Measurements from ENCODE around the gene TIMP2.

Gene TIMP2

DNA sequence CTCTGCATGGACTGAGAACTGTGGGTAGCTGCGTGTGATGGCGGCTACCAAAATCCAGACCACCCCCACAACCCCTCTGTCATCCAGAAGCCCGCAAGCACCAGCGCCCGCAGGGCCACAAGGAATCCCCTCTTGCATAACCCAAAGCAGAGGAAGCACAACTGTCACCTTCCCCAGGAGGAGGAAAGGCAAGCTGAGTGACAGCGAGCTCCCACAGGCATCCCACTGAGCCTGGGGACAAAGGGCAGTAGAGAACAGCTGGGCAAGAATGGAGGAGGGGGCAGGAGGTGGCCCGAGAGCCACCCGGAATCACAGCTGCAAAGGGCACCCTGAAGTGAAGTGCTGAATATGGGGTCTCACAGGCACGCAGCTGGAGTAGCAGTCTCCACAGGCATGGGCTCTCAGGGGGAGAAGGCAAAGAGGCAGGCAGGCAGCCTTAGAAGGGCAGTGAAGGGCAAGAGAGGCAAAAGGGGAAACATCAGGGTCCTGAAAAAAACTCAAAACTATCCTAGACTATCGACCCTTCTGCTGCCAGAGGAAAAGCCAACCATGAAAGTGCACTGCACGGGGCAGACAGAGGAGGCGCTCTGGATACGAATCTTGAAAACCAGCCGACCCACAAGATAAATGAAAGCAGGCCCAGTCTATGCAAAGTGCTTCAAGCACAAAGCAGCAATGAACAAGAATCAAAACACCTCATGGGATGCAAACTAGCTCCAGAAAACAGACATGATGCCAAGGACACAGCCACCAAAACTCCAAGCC, 101.7 kb downstream of the TIMP2 start:
- Histone ChIP-seq H3K9me3 (ENCODE audit: insufficient read depth, low read length) (no peaks in the 10 kb centered on the region), H3K36me3 (ENCODE audit: insufficient read depth, insufficient read length, low read length) (peaks cover 96% of the 10 kb centered on the region), H3K4me3 (ENCODE audit: insufficient read length, low read depth) (no peak overlapping the region), H3K27me3 (ENCODE audit: insufficient read depth, insufficient read length) (no peaks in the 10 kb centered on the region), H3K9ac (ENCODE audit: insufficient read length, low read depth) (no peak overlapping the region), H3K4me1 (ENCODE audit: insufficient read depth, insufficient read length) (peaks cover 5% of the 10 kb centered on the region)
- no peak for TF ChIP-seq SUZ12 (IDR thresholded peaks at IDR 0.05; ENCODE audit: extremely low read depth, insufficient read depth, insufficient read length)
- DNase-seq (ENCODE audit: low read depth, low spot score) = no peak

GRCh38 chr17:78822552-78822951, 102.6 kb downstream of the TIMP2 start:
- Histone ChIP-seq H3K36me3 (ENCODE audit: insufficient read depth, insufficient read length, low read length) (peaks cover 96% of the 10 kb centered on the region), H3K27me3 (ENCODE audit: insufficient read depth, insufficient read length) (no peaks in the 10 kb centered on the region)
- no peak for TF ChIP-seq SUZ12 (IDR thresholded peaks at IDR 0.05; ENCODE audit: extremely low read depth, insufficient read depth, insufficient read length)
- TF ChIP-seq YY1 (IDR thresholded peaks at IDR 0.05; ENCODE audit: insufficient read depth, insufficient read length) = no peak
- no peak for TF ChIP-seq ZNF274 (IDR thresholded peaks at IDR 0.05; ENCODE audit: low read depth, low read length)

DNA sequence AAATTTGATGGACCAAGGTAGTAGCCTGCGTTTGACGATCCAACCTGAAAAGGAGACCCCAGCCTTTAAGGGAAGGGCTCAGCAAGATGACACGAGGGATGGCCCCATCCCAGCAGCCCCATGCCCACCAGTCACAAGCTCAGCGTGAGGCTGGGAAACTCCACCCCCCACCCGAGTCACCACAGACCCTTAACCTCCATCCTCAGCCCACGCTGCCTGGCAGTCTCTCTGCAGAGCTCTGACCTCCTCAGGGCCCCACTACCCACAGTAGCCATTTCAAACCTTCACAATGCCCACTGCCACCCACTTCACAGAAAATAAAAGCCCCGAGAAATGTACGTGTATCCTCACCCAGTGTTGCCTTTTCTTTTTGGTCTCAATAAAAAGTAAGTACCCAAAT, 103.2 kb downstream of the TIMP2 start:
- no peaks in the 10 kb centered on the region for H3K27me3 ChIP-seq (ENCODE audit: insufficient read depth, insufficient read length)
- no peaks in the 10 kb centered on the region for H3K9me3 ChIP-seq (ENCODE audit: insufficient read depth, low read length)
- no peak overlapping the region for H3K4me3 ChIP-seq (ENCODE audit: insufficient read length, low read depth)
- TF ChIP-seq SUZ12 (IDR thresholded peaks at IDR 0.05; ENCODE audit: extremely low read depth, insufficient read depth, insufficient read length) = no peak
- no peak for TF ChIP-seq YY1 (IDR thresholded peaks at IDR 0.05; ENCODE audit: insufficient read depth, insufficient read length)
- no peak for TF ChIP-seq ZNF274 (IDR thresholded peaks at IDR 0.05; ENCODE audit: low read depth, low read length)
- H3K9ac ChIP-seq (ENCODE audit: insufficient read length, low read depth) = no peak overlapping the region
- no peak for DNase-seq (ENCODE audit: low read depth, low spot score)
- peaks cover 5% of the 10 kb centered on the region for H3K4me1 ChIP-seq (ENCODE audit: insufficient read depth, insufficient read length)
- peaks cover 96% of the 10 kb centered on the region for H3K36me3 ChIP-seq (ENCODE audit: insufficient read depth, insufficient read length, low read length)

More at GRCh38 chr17:78822552-78822951, 102.6 kb downstream of the TIMP2 start:
- no peaks in the 10 kb centered on the region for H3K9me3 ChIP-seq (ENCODE audit: insufficient read depth, low read length)
- no peak overlapping the region for H3K4me3 ChIP-seq (ENCODE audit: insufficient read length, low read depth)
- DNase-seq (ENCODE audit: low read depth, low spot score) = no peak
- H3K4me1 ChIP-seq (ENCODE audit: insufficient read depth, insufficient read length) = peaks cover 5% of the 10 kb centered on the region
- peak overlapping the region; percentile 7 for H3K9ac ChIP-seq (ENCODE audit: insufficient read length, low read depth)

DNA sequence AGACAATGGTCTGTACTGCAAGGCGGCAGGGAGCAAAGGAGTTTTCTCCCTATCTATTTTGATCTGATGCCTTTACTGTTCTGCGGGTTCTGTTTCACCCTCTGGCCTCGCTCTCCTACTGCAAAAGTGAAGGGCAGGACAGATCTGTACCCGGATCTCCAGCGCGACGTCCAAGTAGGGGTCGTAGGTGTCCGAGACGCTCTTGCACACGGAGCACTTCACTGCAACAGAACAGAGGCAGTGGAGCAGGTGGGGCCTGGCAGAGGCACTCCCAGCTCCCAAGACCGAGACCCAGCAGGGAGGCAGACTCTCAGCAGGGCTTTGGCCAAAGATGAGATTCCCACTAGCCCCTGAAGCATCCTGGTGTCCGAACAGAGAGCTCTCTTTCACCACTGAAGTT, 104.3 kb downstream of the TIMP2 start:
- H3K4me1 ChIP-seq (ENCODE audit: insufficient read depth, insufficient read length) = peaks cover 5% of the 10 kb centered on the region
- no peak for DNase-seq (ENCODE audit: low read depth, low spot score)

GRCh38 chr17:78819806-78820792, 105.1 kb downstream of the TIMP2 start:
- Histone ChIP-seq H3K4me1 (ENCODE audit: insufficient read depth, insufficient read length) (peaks cover 5% of the 10 kb centered on the region), H3K4me3 (ENCODE audit: insufficient read length, low read depth) (no peak overlapping the region), H3K9ac (ENCODE audit: insufficient read length, low read depth) (no peak overlapping the region), H3K9me3 (ENCODE audit: insufficient read depth, low read length) (no peaks in the 10 kb centered on the region), H3K27me3 (ENCODE audit: insufficient read depth, insufficient read length) (no peaks in the 10 kb centered on the region), H3K36me3 (ENCODE audit: insufficient read depth, insufficient read length, low read length) (peaks cover 92% of the 10 kb centered on the region)
- TF ChIP-seq ZNF274 (IDR thresholded peaks at IDR 0.05; ENCODE audit: low read depth, low read length) = no peak
- no peak for TF ChIP-seq SUZ12 (IDR thresholded peaks at IDR 0.05; ENCODE audit: extremely low read depth, insufficient read depth, insufficient read length)
- no peak for TF ChIP-seq YY1 (IDR thresholded peaks at IDR 0.05; ENCODE audit: insufficient read depth, insufficient read length)
- DNase-seq (ENCODE audit: low read depth, low spot score) = no peak

More for the DNA sequence above, 104.3 kb downstream of the TIMP2 start:
- no peak overlapping the region for H3K9ac ChIP-seq (ENCODE audit: insufficient read length, low read depth)
- no peak overlapping the region for H3K4me3 ChIP-seq (ENCODE audit: insufficient read length, low read depth)
- no peaks in the 10 kb centered on the region for H3K27me3 ChIP-seq (ENCODE audit: insufficient read depth, insufficient read length)
- TF ChIP-seq SUZ12 (IDR thresholded peaks at IDR 0.05; ENCODE audit: extremely low read depth, insufficient read depth, insufficient read length) = no peak
- no peak for TF ChIP-seq ZNF274 (IDR thresholded peaks at IDR 0.05; ENCODE audit: low read depth, low read length)
- peaks cover 92% of the 10 kb centered on the region for H3K36me3 ChIP-seq (ENCODE audit: insufficient read depth, insufficient read length, low read length)
- no peaks in the 10 kb centered on the region for H3K9me3 ChIP-seq (ENCODE audit: insufficient read depth, low read length)

DNA sequence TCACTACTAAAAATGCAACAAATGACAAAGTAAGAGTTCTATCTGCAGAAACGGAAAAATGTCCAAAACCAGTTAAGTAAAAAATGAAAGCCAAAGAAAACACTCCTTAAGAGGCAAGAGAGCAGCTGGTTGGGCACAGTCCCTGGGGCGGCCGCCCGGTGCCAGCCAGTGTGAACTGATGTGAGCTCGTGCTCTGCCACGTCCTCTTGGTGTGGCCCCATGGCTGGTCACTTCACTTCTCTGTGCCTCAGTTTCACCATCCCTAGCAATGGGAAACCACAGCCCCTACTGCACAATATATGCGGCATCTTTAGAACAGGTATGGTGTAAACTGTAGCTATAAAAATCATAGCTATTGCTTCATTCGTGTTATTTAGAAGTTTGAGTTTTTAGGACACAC, 105.8 kb downstream of the TIMP2 start:
- DNase-seq (ENCODE audit: low read depth, low spot score) = no peak
- Histone ChIP-seq H3K9ac (ENCODE audit: insufficient read length, low read depth) (no peak overlapping the region), H3K36me3 (ENCODE audit: insufficient read depth, insufficient read length, low read length) (peaks cover 92% of the 10 kb centered on the region)

DNA sequence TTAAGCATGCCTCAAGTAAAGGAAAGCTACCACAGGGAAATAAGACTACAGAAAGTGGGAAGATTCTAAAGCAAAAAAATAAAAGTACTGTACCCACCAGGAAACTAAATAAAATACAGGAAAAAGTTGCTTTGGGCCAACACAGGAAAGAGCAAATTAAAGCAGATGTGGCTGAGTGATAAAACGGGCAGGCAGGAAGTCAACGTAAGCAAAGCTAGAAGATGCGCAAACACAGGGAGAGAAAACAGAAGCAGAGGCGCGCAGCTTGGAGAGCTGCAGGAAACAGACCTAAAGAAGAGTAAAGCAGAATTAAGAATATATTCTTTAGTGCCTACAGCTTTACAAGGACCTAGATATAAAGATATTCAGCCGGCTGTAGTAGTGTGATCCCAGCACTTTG, 106.3 kb downstream of the TIMP2 start:
- H3K36me3 ChIP-seq (ENCODE audit: insufficient read depth, insufficient read length, low read length) = peaks cover 92% of the 10 kb centered on the region
- TF ChIP-seq ZNF274 (IDR thresholded peaks at IDR 0.05; ENCODE audit: low read depth, low read length) = no peak
- no peaks in the 10 kb centered on the region for H3K9me3 ChIP-seq (ENCODE audit: insufficient read depth, low read length)
- H3K27me3 ChIP-seq (ENCODE audit: insufficient read depth, insufficient read length) = no peaks in the 10 kb centered on the region
- DNase-seq (ENCODE audit: low read depth, low spot score) = no peak
- peaks cover 8% of the 10 kb centered on the region for H3K4me1 ChIP-seq (ENCODE audit: insufficient read depth, insufficient read length)
- no peak overlapping the region for H3K9ac ChIP-seq (ENCODE audit: insufficient read length, low read depth)
- H3K4me3 ChIP-seq (ENCODE audit: insufficient read length, low read depth) = no peak overlapping the region

More for the DNA sequence above, 105.8 kb downstream of the TIMP2 start:
- TF ChIP-seq SUZ12 (IDR thresholded peaks at IDR 0.05; ENCODE audit: extremely low read depth, insufficient read depth, insufficient read length) = no peak
- TF ChIP-seq ZNF274 (IDR thresholded peaks at IDR 0.05; ENCODE audit: low read depth, low read length) = no peak
- TF ChIP-seq YY1 (IDR thresholded peaks at IDR 0.05; ENCODE audit: insufficient read depth, insufficient read length) = no peak
- no peak overlapping the region for H3K4me3 ChIP-seq (ENCODE audit: insufficient read length, low read depth)
- H3K4me1 ChIP-seq (ENCODE audit: insufficient read depth, insufficient read length) = peaks cover 5% of the 10 kb centered on the region
- H3K9me3 ChIP-seq (ENCODE audit: insufficient read depth, low read length) = no peaks in the 10 kb centered on the region
- H3K27me3 ChIP-seq (ENCODE audit: insufficient read depth, insufficient read length) = no peaks in the 10 kb centered on the region

Measured in NT2/D1 (cell line).